PC-3 (cell line): Measurements from ENCODE around the gene FRMD7.

ENCODE experiments used
- EZH2phosphoT487 ChIP-seq: fragments of 300-600 bp; sonication (generic); IDR thresholded peaks from 2 replicates; pipeline ENCODE4 v1.6.1; 2018; ENCODE audit warnings: mild to moderate bottlenecking, antibody characterized with exemption, low read length, borderline replicate concordance
- TF ChIP-seq, protein P1 (sequence below): fragments of 300-600 bp; sonication (generic); conservative IDR thresholded peaks from 2 replicates; pipeline ENCODE4 v1.5.1; 2017; ENCODE audit warnings: antibody characterized with exemption, low read depth, mild to moderate bottlenecking, low read length

DNA sequence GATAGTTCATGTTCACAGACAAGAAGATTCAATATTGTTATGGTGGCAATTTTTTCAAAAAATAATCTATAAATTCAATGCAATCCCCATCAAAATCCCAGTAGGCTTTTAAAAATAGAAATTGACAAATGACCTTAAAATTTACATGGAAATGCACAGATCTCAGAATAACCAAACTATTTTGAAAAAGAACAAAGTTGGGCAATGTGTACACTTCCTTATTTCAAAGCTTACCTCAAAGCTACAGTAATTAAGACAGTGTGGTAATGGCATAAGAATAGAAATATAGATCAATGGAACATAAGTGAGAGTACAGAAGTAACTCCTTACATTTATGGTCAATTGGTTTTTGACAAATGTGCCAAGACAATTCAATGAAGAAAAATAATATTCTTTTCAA lies 39.0 kb downstream of the FRMD7 start:
- no peak for TF ChIP-seq EZH2phosphoT487
- TF ChIP-seq, protein P1, sequence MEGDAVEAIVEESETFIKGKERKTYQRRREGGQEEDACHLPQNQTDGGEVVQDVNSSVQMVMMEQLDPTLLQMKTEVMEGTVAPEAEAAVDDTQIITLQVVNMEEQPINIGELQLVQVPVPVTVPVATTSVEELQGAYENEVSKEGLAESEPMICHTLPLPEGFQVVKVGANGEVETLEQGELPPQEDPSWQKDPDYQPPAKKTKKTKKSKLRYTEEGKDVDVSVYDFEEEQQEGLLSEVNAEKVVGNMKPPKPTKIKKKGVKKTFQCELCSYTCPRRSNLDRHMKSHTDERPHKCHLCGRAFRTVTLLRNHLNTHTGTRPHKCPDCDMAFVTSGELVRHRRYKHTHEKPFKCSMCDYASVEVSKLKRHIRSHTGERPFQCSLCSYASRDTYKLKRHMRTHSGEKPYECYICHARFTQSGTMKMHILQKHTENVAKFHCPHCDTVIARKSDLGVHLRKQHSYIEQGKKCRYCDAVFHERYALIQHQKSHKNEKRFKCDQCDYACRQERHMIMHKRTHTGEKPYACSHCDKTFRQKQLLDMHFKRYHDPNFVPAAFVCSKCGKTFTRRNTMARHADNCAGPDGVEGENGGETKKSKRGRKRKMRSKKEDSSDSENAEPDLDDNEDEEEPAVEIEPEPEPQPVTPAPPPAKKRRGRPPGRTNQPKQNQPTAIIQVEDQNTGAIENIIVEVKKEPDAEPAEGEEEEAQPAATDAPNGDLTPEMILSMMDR: no peak
